Measurements from ENCODE around the gene CYB561D2. TPM values are rescaled to one million over a fixed set of nuclear protein-coding genes. Genes with fewer than 3 reads are reported as not detected.

CYB561D2 gene
- total RNA-seq, 2 donors from 2014 or later: 22.5 to 29.4 TPM

DNA sequence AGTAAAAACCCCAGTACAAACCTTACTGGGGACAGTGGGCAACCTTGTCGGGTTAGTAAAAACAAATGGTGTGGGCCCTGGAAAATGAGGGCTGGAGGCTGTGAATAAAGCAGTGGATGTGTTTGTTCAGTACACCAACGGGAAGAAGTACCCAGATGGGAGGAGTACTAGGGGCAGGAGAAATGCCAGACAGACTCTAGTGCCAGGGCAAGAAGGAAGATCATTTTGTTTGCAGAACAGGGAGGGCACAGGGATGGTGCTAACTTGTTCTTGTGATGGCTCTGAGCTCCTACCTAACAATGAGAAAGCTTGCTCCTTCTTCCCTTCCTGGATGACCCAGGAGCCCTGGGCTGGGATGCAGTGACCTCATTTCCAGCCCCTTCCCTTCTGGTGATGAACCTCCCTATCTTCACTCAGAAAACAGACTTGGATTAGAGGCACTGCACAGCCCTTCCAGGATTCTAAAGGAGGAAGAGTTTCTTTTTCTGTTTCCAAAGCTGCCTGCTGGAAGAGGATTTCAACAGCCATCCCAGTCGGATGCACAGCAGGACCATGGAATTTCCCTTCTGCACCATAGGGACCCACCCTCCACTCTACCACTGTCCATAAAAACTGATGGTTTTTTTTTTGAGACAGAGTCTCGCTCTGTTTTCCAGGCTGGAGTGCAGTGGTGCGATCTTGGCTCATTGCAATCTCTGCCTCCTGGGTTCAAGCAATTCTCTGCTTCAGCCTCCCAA lies 16.2 kb upstream of the CYB561D2 start:
- Histone ChIP-seq H3K4me1 (ENCODE audit: control insufficient read depth in 1 of 2, low read depth in 2 of 2) (peaks cover 39 to 55% of the 10 kb centered on the region in 2 donors), H3K4me3 (peak overlapping the region; percentile 27), H3K27me3 (replicated peaks; ENCODE audit: insufficient read depth) (no peaks in the 10 kb centered on the region), H3K27ac (peak overlapping the region; percentile 90 to 93), H3K9me3 (no peaks in the 10 kb centered on the region), H3K36me3 (peaks cover 28% of the 10 kb centered on the region)
- ATAC-seq (ENCODE audit: insufficient number of reproducible peaks, low FRiP score, low read depth) (no peak), DNase-seq (ENCODE audit: low spot score) (no peak)
- TF ChIP-seq, protein P1, sequence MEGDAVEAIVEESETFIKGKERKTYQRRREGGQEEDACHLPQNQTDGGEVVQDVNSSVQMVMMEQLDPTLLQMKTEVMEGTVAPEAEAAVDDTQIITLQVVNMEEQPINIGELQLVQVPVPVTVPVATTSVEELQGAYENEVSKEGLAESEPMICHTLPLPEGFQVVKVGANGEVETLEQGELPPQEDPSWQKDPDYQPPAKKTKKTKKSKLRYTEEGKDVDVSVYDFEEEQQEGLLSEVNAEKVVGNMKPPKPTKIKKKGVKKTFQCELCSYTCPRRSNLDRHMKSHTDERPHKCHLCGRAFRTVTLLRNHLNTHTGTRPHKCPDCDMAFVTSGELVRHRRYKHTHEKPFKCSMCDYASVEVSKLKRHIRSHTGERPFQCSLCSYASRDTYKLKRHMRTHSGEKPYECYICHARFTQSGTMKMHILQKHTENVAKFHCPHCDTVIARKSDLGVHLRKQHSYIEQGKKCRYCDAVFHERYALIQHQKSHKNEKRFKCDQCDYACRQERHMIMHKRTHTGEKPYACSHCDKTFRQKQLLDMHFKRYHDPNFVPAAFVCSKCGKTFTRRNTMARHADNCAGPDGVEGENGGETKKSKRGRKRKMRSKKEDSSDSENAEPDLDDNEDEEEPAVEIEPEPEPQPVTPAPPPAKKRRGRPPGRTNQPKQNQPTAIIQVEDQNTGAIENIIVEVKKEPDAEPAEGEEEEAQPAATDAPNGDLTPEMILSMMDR (IDR thresholded peaks at IDR 0.05): no peak

DNA sequence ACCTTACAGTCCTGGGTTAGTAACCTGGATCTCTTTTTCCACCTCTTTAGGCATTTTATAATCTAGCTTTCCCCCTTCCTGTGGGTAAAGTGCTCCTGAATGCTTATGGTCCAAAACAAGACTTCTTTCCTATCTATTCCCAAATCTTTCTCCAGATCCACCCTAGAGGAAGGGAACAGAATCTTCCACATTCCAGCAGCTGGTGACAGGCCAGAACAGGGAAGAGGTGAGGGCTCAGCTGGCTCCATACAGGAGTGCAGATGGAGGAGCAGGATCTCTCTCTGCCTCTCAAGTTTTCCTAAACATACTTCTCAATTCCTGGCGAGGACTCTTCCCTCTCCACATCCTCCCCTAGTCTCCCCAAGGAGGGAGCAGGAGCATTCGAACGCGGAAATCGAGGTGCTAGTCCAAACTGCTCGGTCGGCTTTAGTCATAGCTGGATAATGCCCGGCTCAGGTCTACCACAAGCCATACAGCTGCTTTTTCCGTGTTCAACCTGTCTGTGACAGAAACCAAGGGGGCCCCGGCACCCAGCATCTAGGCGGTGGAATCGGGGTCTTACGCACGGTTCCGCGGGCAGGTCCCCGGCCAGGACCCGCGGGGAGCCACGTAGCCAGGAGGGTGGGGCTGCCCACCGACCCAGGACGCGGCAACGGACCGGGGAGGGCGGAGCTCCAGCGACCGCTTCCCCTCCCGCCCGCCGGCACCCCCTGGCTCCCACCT lies 14.0 kb upstream of the CYB561D2 start:
- ATAC-seq (ENCODE audit: insufficient number of reproducible peaks, low FRiP score, low read depth) (peak; percentile 3), DNase-seq (ENCODE audit: low spot score) (no peak)
- peak overlapping the region; percentile 90 to 93 for H3K27ac ChIP-seq
- H3K4me1 ChIP-seq (ENCODE audit: control insufficient read depth in 1 of 2, low read depth in 2 of 2): peaks cover 47 to 76% of the 10 kb centered on the region in 2 donors
- H3K9me3 ChIP-seq: no peaks in the 10 kb centered on the region
- TF ChIP-seq, protein P1 (IDR thresholded peaks at IDR 0.05): no peak
- peak overlapping the region; percentile 74 for H3K4me3 ChIP-seq
- no peaks in the 10 kb centered on the region for H3K27me3 ChIP-seq (replicated peaks; ENCODE audit: insufficient read depth)
- H3K36me3 ChIP-seq: peaks cover 7% of the 10 kb centered on the region

DNA sequence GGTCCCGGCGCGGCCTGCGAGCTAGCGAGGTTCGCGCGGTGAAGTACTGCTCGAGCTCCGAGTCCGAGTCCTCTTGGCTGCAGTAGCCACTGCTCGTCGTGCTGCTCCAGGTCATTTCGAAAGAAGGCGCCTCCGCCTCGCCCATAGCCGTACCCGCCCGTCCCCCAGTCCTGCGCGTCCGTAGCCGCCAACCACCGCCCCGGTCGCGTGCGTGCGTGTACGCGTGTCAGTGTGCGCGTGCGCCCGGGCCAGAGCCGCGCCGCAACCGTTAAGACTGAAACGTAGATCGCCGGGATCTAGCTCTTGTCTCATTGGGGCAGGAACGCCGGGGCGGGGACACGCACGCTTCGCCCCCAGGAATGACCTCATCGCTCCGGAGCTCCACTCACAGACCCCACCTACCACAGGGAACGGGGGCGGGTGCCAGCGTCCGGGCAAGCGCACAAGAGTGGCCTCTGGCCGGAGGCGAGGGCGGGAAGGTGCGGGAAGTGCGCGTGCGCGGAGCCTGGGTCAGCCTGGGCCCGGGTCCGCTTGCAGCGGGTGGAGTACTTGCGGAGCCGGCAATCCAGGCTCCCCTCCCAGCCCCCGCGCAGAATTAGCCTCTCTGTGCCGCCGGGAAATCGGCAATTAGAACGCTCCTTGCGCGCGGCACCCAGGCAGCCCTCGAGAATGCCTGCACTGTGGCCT lies 13.3 kb upstream of the CYB561D2 start:
- Histone ChIP-seq H3K27me3 (replicated peaks; ENCODE audit: insufficient read depth) (no peaks in the 10 kb centered on the region), H3K4me3 (peak overlapping the region; percentile 74), H3K4me1 (ENCODE audit: control insufficient read depth in 1 of 2, low read depth in 2 of 2) (peaks cover 47 to 78% of the 10 kb centered on the region in 2 donors), H3K27ac (peak overlapping the region; percentile 90 to 93), H3K36me3 (no peaks in the 10 kb centered on the region), H3K9me3 (no peaks in the 10 kb centered on the region)
- peak; percentile 87 for ATAC-seq (ENCODE audit: insufficient number of reproducible peaks, low FRiP score, low read depth)
- peak; percentile 98 for DNase-seq (ENCODE audit: low spot score)
- TF ChIP-seq, protein P1 (IDR thresholded peaks at IDR 0.05): no peak

DNA sequence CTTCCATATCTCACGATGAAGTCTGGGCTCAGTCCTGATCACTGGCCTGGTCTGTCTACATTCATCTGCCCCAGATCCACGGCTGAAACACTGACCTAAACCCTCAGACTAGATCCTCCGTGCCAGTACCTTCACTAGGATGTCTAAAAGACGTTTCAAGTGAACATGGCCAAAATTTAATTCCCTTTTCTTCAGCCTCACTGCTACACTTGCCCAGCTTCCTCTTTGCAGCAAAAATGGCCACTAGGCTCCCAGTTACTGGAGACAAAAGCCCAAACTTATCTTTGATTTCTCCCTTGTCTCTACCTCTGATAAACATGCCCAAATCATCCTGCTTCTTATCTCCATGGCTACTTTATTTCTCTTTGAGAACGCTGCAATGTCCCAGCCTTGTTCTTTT lies 11.7 kb upstream of the CYB561D2 start:
- H3K9me3 ChIP-seq: no peaks in the 10 kb centered on the region
- H3K27me3 ChIP-seq (replicated peaks; ENCODE audit: insufficient read depth): no peaks in the 10 kb centered on the region
- no peak for DNase-seq (ENCODE audit: low spot score)
- TF ChIP-seq, protein P1 (IDR thresholded peaks at IDR 0.05): no peak
- H3K27ac ChIP-seq: peak overlapping the region; percentile 90 to 93
- H3K4me3 ChIP-seq: peak overlapping the region; percentile 74
- no peak for ATAC-seq (ENCODE audit: insufficient number of reproducible peaks, low FRiP score, low read depth)
- H3K4me1 ChIP-seq (ENCODE audit: control insufficient read depth in 1 of 2, low read depth in 2 of 2): peaks cover 41 to 67% of the 10 kb centered on the region in 2 donors
- H3K36me3 ChIP-seq: no peaks in the 10 kb centered on the region

Data from thoracic aorta (tissue), 2 donors.